Measurements from ENCODE around the gene HIP1R. TPM values are rescaled to one million over a fixed set of nuclear protein-coding genes. Genes with fewer than 3 reads are reported as not detected.
A peak's percentile ranks its signal among the peaks of the same experiment; 100 is the strongest.

Gene HIP1R
- total and polyA plus RNA-seq, 4 donors: 25.4 to 101 (median 30.1) TPM

- intact Hi-C loops (cut with DNase I): no loop called here
- 86 to 88% methylated on average over 11 of the region's 11 CpGs for WGBS, 2 donors
- H3K4me1 ChIP-seq (ENCODE audit: control insufficient read depth in 1 of 2, insufficient read depth in 2 of 2, low read length in 2 of 2): peaks cover 0 to 10% of the 10 kb centered on the region in 2 donors
Observed at GRCh38 chr12:122882908-122883558, 47.8 kb downstream of the HIP1R start.

GRCh38 chr12:122884091-122884826 is 49.0 kb downstream of the HIP1R start:
- H3K4me3 ChIP-seq (ENCODE audit: low read length in 2 of 2): no peak overlapping the region
- intact Hi-C loops (cut with DNase I): no loop called here
- ATAC-seq (ENCODE audit: low FRiP score): no peak
- 70% methylated on average over 6 of the region's 6 CpGs for WGBS, 2 donors
- peaks cover 0 to 10% of the 10 kb centered on the region in 2 donors for H3K4me1 ChIP-seq (ENCODE audit: control insufficient read depth in 1 of 2, insufficient read depth in 2 of 2, low read length in 2 of 2)
- no peak overlapping the region for H3K27ac ChIP-seq (ENCODE audit: low read depth in 1 of 2, low read length in 2 of 2)
- no peaks in the 10 kb centered on the region for H3K36me3 ChIP-seq (ENCODE audit: control insufficient read depth in 1 of 2, insufficient read depth in 2 of 2, low read length in 1 of 2)
- no peaks in the 10 kb centered on the region for H3K27me3 ChIP-seq (ENCODE audit: control insufficient read depth in 1 of 2, insufficient read depth in 2 of 2, low read length in 1 of 2)
- H3K9me3 ChIP-seq (ENCODE audit: control insufficient read depth, low read length): no peaks in the 10 kb centered on the region
- no peak for DNase-seq

More at GRCh38 chr12:122882908-122883558, 47.8 kb downstream of the HIP1R start:
- Histone ChIP-seq H3K36me3 (ENCODE audit: control insufficient read depth in 1 of 2, insufficient read depth in 2 of 2, low read length in 1 of 2) (no peaks in the 10 kb centered on the region), H3K27ac (ENCODE audit: low read depth in 1 of 2, low read length in 2 of 2) (no peak overlapping the region), H3K27me3 (ENCODE audit: control insufficient read depth in 1 of 2, insufficient read depth in 2 of 2, low read length in 1 of 2) (no peaks in the 10 kb centered on the region), H3K9me3 (ENCODE audit: control insufficient read depth, low read length) (no peaks in the 10 kb centered on the region), H3K4me3 (ENCODE audit: low read length in 2 of 2) (no peak overlapping the region)
- ATAC-seq (ENCODE audit: low FRiP score) (no peak), DNase-seq (no peak)

GRCh38 chr12:122884860-122885259 is 49.6 kb downstream of the HIP1R start:
- H3K9me3 ChIP-seq (ENCODE audit: control insufficient read depth, low read length): no peaks in the 10 kb centered on the region
- no peaks in the 10 kb centered on the region for H3K36me3 ChIP-seq (ENCODE audit: control insufficient read depth in 1 of 2, insufficient read depth in 2 of 2, low read length in 1 of 2)
- no peaks in the 10 kb centered on the region for H3K27me3 ChIP-seq (ENCODE audit: control insufficient read depth in 1 of 2, insufficient read depth in 2 of 2, low read length in 1 of 2)
- no peak overlapping the region for H3K4me3 ChIP-seq (ENCODE audit: low read length in 2 of 2)
- 76% methylated on average over 4 of the region's 4 CpGs for WGBS, 2 donors
- DNase-seq (no peak), ATAC-seq (ENCODE audit: low FRiP score) (no peak)
- intact Hi-C loops (cut with DNase I): no loop called here
- peaks cover 0 to 12% of the 10 kb centered on the region in 2 donors for H3K4me1 ChIP-seq (ENCODE audit: control insufficient read depth in 1 of 2, insufficient read depth in 2 of 2, low read length in 2 of 2)
- no peak overlapping the region for H3K27ac ChIP-seq (ENCODE audit: low read depth in 1 of 2, low read length in 2 of 2)

GRCh38 chr12:122886161-122886560 is 50.9 kb downstream of the HIP1R start:
- intact Hi-C loops (cut with DNase I): no loop called here
- no peak for DNase-seq
- H3K27ac ChIP-seq (ENCODE audit: low read depth in 1 of 2, low read length in 2 of 2): no peak overlapping the region
- peaks cover 0 to 21% of the 10 kb centered on the region in 2 donors for H3K4me1 ChIP-seq (ENCODE audit: control insufficient read depth in 1 of 2, insufficient read depth in 2 of 2, low read length in 2 of 2)
- 93 to 97% methylated on average over 8 of the region's 8 CpGs for WGBS, 2 donors
- no peak for ATAC-seq (ENCODE audit: low FRiP score)
- H3K4me3 ChIP-seq (ENCODE audit: low read length in 2 of 2): no peak overlapping the region
- H3K27me3 ChIP-seq (ENCODE audit: control insufficient read depth in 1 of 2, insufficient read depth in 2 of 2, low read length in 1 of 2): no peaks in the 10 kb centered on the region
- no peaks in the 10 kb centered on the region for H3K36me3 ChIP-seq (ENCODE audit: control insufficient read depth in 1 of 2, insufficient read depth in 2 of 2, low read length in 1 of 2)
- H3K9me3 ChIP-seq (ENCODE audit: control insufficient read depth, low read length): no peaks in the 10 kb centered on the region

GRCh38 chr12:122886851-122887818 is 51.9 kb downstream of the HIP1R start:
- H3K9me3 ChIP-seq (ENCODE audit: control insufficient read depth, low read length): no peaks in the 10 kb centered on the region
- no peak for ATAC-seq (ENCODE audit: low FRiP score)
- no peak overlapping the region for H3K4me3 ChIP-seq (ENCODE audit: low read length in 2 of 2)
- WGBS, 2 donors: 84 to 85% methylated on average over 10 of the region's 10 CpGs
- no peaks in the 10 kb centered on the region for H3K36me3 ChIP-seq (ENCODE audit: control insufficient read depth in 1 of 2, insufficient read depth in 2 of 2, low read length in 1 of 2)
- DNase-seq: no peak
- H3K27ac ChIP-seq (ENCODE audit: low read depth in 1 of 2, low read length in 2 of 2): no peak overlapping the region
- intact Hi-C loops (cut with DNase I): no loop called here
- H3K27me3 ChIP-seq (ENCODE audit: control insufficient read depth in 1 of 2, insufficient read depth in 2 of 2, low read length in 1 of 2): no peaks in the 10 kb centered on the region
- H3K4me1 ChIP-seq (ENCODE audit: control insufficient read depth in 1 of 2, insufficient read depth in 2 of 2, low read length in 2 of 2): peaks cover 0 to 24% of the 10 kb centered on the region in 2 donors

GRCh38 chr12:122887819-122888212 is 52.6 kb downstream of the HIP1R start:
- Histone ChIP-seq H3K9me3 (ENCODE audit: control insufficient read depth, low read length) (no peaks in the 10 kb centered on the region), H3K4me1 (ENCODE audit: control insufficient read depth in 1 of 2, insufficient read depth in 2 of 2, low read length in 2 of 2) (peaks cover 0 to 29% of the 10 kb centered on the region in 2 donors), H3K27me3 (ENCODE audit: control insufficient read depth in 1 of 2, insufficient read depth in 2 of 2, low read length in 1 of 2) (no peaks in the 10 kb centered on the region), H3K27ac (ENCODE audit: low read depth in 1 of 2, low read length in 2 of 2) (no peak overlapping the region), H3K36me3 (ENCODE audit: control insufficient read depth in 1 of 2, insufficient read depth in 2 of 2, low read length in 1 of 2) (no peaks in the 10 kb centered on the region), H3K4me3 (ENCODE audit: low read length in 2 of 2) (no peak overlapping the region)
- intact Hi-C loops (cut with DNase I): no loop called here
- ATAC-seq (ENCODE audit: low FRiP score) (no peak), DNase-seq (no peak)
- 91% methylated on average over 5 of the region's 5 CpGs for WGBS, 2 donors

GRCh38 chr12:122888232-122888752 is 53.0 kb downstream of the HIP1R start:
- H3K4me1 ChIP-seq (ENCODE audit: control insufficient read depth in 1 of 2, insufficient read depth in 2 of 2, low read length in 2 of 2): peaks cover 0 to 29% of the 10 kb centered on the region in 2 donors
- 35 to 44% methylated on average over 12 of the region's 12 CpGs for WGBS, 2 donors
- peak; percentile 70 for ATAC-seq (ENCODE audit: low FRiP score)

GRCh38 chr12:122889761-122890520 is 54.7 kb downstream of the HIP1R start:
- 83% methylated on average over 13 of the region's 13 CpGs for WGBS, 2 donors
- H3K9me3 ChIP-seq (ENCODE audit: control insufficient read depth, low read length): no peaks in the 10 kb centered on the region
- H3K4me1 ChIP-seq (ENCODE audit: control insufficient read depth in 1 of 2, insufficient read depth in 2 of 2, low read length in 2 of 2): peaks cover 0 to 32% of the 10 kb centered on the region in 2 donors
- intact Hi-C loops (cut with DNase I): no loop called here
- H3K27me3 ChIP-seq (ENCODE audit: control insufficient read depth in 1 of 2, insufficient read depth in 2 of 2, low read length in 1 of 2): no peaks in the 10 kb centered on the region
- no peaks in the 10 kb centered on the region for H3K36me3 ChIP-seq (ENCODE audit: control insufficient read depth in 1 of 2, insufficient read depth in 2 of 2, low read length in 1 of 2)
- H3K27ac ChIP-seq (ENCODE audit: low read depth in 1 of 2, low read length in 2 of 2): no peak overlapping the region
- ATAC-seq (ENCODE audit: low FRiP score) (no peak), DNase-seq (no peak)
- H3K4me3 ChIP-seq (ENCODE audit: low read length in 2 of 2): no peak overlapping the region

More at GRCh38 chr12:122888232-122888752, 53.0 kb downstream of the HIP1R start:
- Histone ChIP-seq H3K27ac (ENCODE audit: low read depth in 1 of 2, low read length in 2 of 2) (peak overlapping the region in 1 of 2 donors; percentile 39), H3K9me3 (ENCODE audit: control insufficient read depth, low read length) (no peaks in the 10 kb centered on the region), H3K36me3 (ENCODE audit: control insufficient read depth in 1 of 2, insufficient read depth in 2 of 2, low read length in 1 of 2) (no peaks in the 10 kb centered on the region), H3K27me3 (ENCODE audit: control insufficient read depth in 1 of 2, insufficient read depth in 2 of 2, low read length in 1 of 2) (no peaks in the 10 kb centered on the region), H3K4me3 (ENCODE audit: low read length in 2 of 2) (no peak overlapping the region)
- DNase-seq: no peak
- intact Hi-C loops (cut with DNase I): no loop called here

Data from aorta (tissue), 5 donors.